HG03571 (cell line): ENCODE measurements around the gene GBF1.
"Not testable (repeated sequence)": the region's sequence is repeated elsewhere in the genome, so short reads cannot be mapped to it uniquely, and the experiment has no call there.

Source experiments
- ATAC-seq: cut with Tn5 transposase; IDR thresholded peaks from one replicate; pipeline ENCODE4 v1.9.1; 2021; ENCODE audit not compliant: unreplicated experiment

GBF1 gene

DNA sequence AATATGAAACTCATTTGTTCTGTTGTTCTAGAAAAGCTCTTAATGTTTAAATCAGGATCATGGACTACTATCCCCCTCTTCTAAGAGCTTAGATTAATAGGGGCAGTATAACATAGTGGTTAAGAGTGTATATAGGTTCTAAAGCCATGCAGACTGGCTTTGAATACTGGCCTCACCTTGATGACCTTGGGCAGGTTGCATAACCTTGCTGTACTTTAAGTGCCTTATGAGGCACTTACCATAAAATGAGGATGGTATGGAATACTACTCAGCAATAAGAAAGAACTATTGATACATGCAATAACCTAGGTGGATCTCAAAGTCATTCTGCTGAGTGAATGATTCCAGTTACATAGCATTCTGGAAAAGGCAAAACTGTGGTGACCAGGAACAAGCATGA lies 53.6 kb downstream of the GBF1 start:
- no peak for ATAC-seq

- ATAC-seq, result no peak
Measured at GRCh38 chr10:102299873-102300272, 54.5 kb downstream of the GBF1 start.

DNA sequence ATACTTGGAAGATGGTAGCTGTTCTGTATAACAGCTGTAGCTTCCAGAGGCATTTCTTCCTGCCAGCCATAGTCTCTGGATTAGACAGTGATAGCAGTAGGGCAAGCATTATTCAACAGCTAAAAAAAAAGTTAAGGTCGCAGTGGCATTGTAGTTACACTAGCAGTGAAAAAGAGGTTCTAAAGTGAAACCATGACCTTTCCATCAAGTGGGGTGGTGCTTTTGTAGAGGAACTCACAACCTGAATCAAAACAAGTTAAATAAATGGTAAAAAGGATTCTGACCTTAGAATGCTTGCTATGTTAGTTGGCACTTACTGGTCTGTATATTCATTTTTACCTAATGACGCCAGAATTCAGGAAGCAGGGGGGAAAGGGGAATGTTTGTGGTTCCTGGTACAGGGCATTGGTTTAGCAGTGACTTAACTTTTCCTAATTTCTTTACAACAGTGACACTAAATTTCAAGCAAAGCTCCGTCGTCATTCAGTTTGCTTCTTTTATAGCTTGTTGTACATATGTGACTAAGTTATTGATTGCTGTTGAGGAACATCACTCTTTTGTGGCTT lies 55.0 kb downstream of the GBF1 start:
- ATAC-seq, result no peak

DNA sequence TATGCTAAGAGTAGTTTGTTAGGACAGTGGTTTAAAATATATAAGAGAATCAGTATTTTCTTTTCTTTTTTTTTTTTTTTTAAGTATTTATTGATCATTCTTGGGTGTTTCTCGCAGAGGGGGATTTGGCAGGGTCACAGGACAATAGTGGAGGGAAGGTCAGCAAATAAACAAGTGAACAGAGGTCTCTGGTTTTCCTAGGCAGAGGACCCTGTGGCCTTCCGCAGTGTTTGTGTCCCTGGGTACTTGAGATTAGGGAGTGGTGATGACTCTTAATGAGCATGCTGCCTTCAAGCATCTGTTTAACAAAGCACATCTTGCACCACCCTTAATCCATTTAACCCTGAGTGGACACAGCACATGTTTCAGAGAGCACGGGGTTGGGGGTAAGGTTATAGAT lies 55.6 kb downstream of the GBF1 start:
- ATAC-seq, result not testable (repeated sequence)

- not testable (repeated sequence) for ATAC-seq
Measured at GRCh38 chr10:102301332-102301731, 56.0 kb downstream of the GBF1 start.

- no peak for ATAC-seq
Measured at GRCh38 chr10:102302611-102303010, 57.3 kb downstream of the GBF1 start.

- no peak for ATAC-seq
Measured at GRCh38 chr10:102306006-102306405, 60.7 kb downstream of the GBF1 start.

DNA sequence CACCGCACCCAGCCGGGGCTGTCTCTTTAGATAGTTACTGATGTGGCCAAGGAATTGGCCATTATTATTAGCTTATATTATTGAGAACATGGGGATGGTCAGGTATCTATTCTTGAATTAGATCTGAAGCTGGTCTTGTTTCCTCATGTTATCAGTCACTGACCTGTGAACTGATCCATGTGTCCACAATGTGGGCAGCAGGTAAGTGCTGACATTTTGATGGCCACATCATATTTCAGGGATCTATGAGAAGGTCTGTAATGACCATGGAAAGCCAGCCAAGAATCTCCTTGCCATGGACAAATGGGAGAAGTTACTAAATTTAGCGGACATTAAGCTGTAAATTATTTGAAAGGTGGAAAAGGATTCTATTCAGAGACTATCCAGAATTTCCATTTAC lies 61.4 kb downstream of the GBF1 start:
- ATAC-seq, result no peak

GRCh38 chr10:102308318-102308717 lies 63.0 kb downstream of the GBF1 start:
- ATAC-seq, result not testable (repeated sequence)

DNA sequence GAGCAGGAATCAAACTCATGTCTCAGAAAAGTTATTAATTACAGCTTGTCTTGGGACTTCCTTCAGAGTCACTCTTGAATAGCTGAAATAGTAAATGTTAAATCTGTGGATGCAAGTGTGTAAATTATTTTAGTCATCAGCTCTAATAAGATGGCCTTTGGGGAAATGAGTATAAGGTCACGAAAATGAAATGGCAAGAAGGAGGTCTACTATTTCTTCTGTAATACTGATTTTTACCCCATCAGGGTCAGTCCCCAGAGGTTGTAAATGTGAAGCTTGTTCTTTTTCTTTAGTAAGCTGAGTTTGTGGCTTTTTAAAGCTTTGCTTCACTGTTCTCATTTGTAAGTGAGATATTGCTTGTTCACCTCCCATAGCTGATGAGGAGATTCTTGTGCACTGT lies 63.9 kb downstream of the GBF1 start:
- no peak for ATAC-seq

- ATAC-seq, result no peak
Measured at GRCh38 chr10:102309916-102310315, 64.6 kb downstream of the GBF1 start.

DNA sequence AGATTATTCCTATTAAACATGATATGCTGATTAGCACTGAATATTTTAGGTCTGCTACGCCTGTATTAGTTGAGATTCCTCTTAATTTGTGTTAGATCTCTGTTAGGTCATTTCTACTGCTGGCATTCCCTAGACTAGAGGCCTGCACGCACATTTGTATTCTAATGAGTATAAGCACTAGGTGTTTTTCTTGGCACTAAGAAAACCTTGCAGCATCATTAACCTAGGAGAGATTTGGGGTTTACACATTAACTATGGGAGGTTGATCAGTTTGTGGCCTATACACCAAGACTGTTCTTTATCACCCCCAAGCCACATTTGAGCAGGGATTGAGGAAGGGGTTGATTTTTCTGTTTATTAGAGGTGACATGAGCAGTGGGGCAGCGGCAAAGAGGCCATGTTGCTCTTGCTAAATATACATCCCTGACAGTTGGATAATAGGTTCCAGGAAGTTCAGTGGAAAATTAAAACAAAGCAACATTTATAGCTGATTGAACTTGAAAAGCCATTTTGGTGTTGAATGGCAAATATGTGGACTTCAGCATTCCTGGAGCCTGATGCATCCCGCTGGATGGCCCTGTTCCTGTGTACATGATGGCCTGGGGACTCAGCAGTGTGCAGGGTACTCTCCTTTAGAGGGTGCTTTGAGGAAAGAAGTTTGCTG lies 65.2 kb downstream of the GBF1 start:
- no peak for ATAC-seq

DNA sequence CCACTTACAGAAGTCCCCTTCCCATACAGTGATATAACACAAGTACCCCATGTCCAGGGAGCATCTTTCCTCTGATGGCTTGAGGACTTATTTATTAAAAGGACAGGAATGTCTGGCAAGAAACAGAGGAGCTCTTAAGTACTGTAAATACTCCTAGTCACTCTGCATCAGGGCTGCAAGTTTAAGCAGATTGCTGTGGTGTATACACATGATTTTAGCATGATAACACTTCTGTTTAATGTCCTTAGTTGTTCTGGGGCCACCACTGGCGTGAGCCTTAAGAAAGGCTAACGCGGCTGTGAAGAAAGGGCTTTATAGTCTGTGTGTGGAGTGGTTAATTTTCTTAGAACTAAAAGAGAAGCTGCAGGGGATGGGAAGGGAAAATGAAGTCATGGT lies 65.7 kb downstream of the GBF1 start:
- ATAC-seq, result no peak

DNA sequence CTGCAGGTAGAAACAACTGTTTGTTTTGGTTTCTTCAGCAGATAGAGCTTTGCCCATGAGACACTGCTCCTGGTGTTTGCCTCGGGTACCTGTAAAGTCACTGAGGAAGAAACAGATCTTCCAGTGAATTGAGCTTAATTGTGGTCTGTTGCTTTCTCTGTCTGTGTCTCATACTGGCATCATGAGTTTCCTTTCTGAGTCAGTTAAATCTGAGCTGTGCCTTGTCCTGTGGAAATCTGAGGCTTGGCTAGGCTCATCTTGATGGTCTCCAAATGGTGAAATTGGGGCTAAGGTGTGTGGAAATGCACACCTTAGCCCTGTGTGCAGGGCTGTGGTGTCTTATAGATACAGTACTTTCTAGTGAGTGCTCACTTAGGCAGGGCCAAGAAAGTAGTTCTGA lies 67.4 kb downstream of the GBF1 start:
- ATAC-seq, result no peak

DNA sequence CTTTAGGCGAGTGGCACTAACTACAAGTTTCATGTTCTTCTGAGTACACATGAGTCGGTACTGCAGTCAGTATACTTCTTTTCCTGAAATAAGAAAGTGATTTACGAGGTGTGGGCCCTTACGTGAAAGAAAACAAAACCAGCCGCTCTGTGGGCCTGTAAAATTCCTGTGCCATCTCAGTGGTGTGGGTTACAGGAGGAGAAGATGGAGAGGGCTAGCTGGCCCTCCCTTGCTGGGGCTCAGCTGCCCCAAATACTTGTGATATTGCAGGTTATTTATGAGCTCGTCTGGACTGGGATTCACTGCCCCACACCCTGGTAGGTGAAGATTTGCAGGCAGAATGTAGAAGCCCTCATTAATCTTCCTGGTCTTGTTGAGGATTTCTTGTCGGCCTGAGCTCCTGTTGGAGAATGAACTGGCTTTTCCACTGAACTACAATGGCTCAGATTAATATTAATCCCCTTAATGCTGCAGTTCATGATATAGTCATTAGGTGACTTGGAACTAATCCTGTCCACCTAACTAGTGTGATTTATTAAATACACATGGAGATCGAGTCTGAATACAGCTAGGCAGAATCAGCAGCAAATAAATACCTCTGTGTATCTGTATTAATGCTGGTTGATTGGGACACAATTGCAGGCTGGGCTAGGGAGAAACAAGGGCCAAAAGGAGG lies 68.0 kb downstream of the GBF1 start:
- ATAC-seq, result no peak

GRCh38 chr10:102314801-102315200 lies 69.5 kb downstream of the GBF1 start:
- ATAC-seq, result no peak

DNA sequence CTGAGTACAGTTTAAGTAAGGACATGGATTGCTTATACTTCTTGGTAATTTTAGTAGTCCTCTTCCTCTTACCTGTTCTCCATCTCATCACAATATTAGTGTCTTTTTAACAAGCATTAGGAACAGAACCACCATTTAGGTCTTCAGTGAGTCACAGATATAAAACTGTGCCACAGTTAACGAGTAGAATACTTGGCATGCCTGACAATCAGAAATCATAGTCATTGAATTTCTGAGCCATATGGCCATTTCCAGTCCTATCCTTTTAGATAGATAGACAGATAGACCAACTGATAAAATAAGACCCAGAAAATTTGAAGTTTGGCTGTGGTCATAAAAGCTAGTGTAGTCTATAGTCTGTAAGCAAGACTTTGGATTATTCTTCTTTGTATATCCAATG lies 71.1 kb downstream of the GBF1 start:
- ATAC-seq, result no peak

DNA sequence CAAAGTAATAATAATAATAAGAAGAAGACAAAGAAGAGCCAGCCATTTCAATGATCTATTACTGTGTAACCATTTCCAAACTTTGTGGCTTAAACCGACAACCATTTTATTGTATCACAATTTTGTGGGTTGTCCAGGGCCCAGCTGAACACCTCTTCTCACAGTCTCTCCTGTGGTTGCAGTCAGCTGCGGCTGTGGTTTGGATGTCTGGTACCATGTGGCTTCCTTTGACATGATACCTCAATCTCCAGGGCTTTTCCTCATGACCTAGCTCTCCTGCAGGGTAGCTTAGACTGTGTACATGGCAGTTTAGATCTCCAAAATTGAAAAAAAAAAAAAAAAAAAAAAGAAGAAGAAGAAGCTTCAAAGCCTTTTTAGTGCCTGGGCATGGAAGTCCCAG lies 77.6 kb downstream of the GBF1 start:
- no peak for ATAC-seq

- no peak for ATAC-seq
Measured at GRCh38 chr10:102324061-102324460, 78.7 kb downstream of the GBF1 start.

GRCh38 chr10:102326031-102326430 lies 80.7 kb downstream of the GBF1 start:
- no peak for ATAC-seq

GRCh38 chr10:102327002-102327401 lies 81.7 kb downstream of the GBF1 start:
- no peak for ATAC-seq

- no peak for ATAC-seq
Measured at GRCh38 chr10:102327641-102328040, 82.3 kb downstream of the GBF1 start.

- no peak for ATAC-seq
Measured at GRCh38 chr10:102332772-102333171, 87.4 kb downstream of the GBF1 start.
